Naive thymus-derived CD4-positive, alpha-beta T cell (primary cell): ENCODE results near the gene CARS2. TPM values are rescaled to one million over a fixed set of nuclear protein-coding genes. Genes with fewer than 3 reads are reported as not detected.
"Not testable (repeated sequence)": the region's sequence is repeated elsewhere in the genome, so short reads cannot be mapped to it uniquely, and the experiment has no call there.

Experiments
- ATAC-seq: fragments of 150-1000 bp; cut with Tn5 transposase; 2 replicates; pipeline ENCODE4 v1.10.0; 2021; ENCODE audit warnings: mild to moderate bottlenecking, moderate library complexity
- CTCF ChIA-PET: fragments of 350-600 bp; sonication (Branson Sonifier 250); formaldehyde crosslinking; loops from one replicate; lab custom pipeline; 2021; ENCODE audit warnings: antibody characterized with exemption; lab: Charles Lee
- POLR2A ChIA-PET: fragments of 350-600 bp; sonication (Branson Sonifier 250); formaldehyde crosslinking; loops from one replicate; lab custom pipeline; 2021; ENCODE audit warnings: antibody characterized with exemption, inconsistent platforms; lab: Charles Lee
- DNase-seq, 9 donors: peaks; one replicate each; pipeline versions ENCODE4 v3.0.0 to v3.0.0-alpha.2; 2020 to 2022; ENCODE audit warnings: mixed read lengths in 1 of 9
- H3K27ac ChIP-seq: one replicate; pipeline ENCODE4 v1.7.0; 2013; ENCODE audit warnings: mild to moderate bottlenecking, low read depth, low read length, moderate library complexity
- H3K27me3 ChIP-seq, 2 donors: one replicate each; pipeline ENCODE4 v1.7.0; 2013; ENCODE audit warnings: low read length in 2 of 2, mild to moderate bottlenecking in 2 of 2, moderate library complexity in 2 of 2; ENCODE audit not compliant: control insufficient read depth in 2 of 2, insufficient read depth in 2 of 2
- H3K36me3 ChIP-seq, 3 experiments: 1 replicate in 2 of 3; 2 replicates in 1 of 3; pipeline ENCODE4 v1.7.0; 2013; ENCODE audit warnings: low read length in 3 of 3, mild to moderate bottlenecking in 3 of 3, moderate library complexity in 1 of 3; ENCODE audit not compliant: insufficient read depth in 3 of 3, control insufficient read depth in 2 of 3
- H3K4me1 ChIP-seq, 2 donors: one replicate each; pipeline ENCODE4 v1.7.0; 2013; ENCODE audit warnings: low read length in 2 of 2, mild to moderate bottlenecking in 2 of 2, moderate library complexity in 1 of 2; ENCODE audit not compliant: control insufficient read depth in 2 of 2, insufficient read depth in 2 of 2
- H3K4me3 ChIP-seq: 2 replicates; pipeline ENCODE4 v1.7.0; 2013; ENCODE audit warnings: mild to moderate bottlenecking, low read length
- H3K9me3 ChIP-seq, 3 experiments: 1 replicate in 2 of 3; 2 replicates in 1 of 3; pipeline ENCODE4 v1.7.0; 2013; ENCODE audit warnings: low read length in 3 of 3; ENCODE audit not compliant: control insufficient read depth in 2 of 3
- H3K27ac Mint-ChIP-seq, 9 donors: one replicate each; pipeline ENCODE4 v1.8.0; 2020 to 2022; ENCODE audit warnings: mixed read lengths in 9 of 9, mild to moderate bottlenecking in 8 of 9, moderate library complexity in 5 of 9, inconsistent platforms in 2 of 9
- H3K27me3 Mint-ChIP-seq, 5 donors: one replicate each; pipeline ENCODE4 v1.8.0; 2021 to 2022; ENCODE audit warnings: mixed read lengths in 5 of 5, mild to moderate bottlenecking in 1 of 5
- H3K36me3 Mint-ChIP-seq, 5 donors: one replicate each; pipeline ENCODE4 v1.8.0; 2020 to 2022; ENCODE audit warnings: mixed read lengths in 5 of 5, mild to moderate bottlenecking in 3 of 5, inconsistent platforms in 1 of 5
- H3K4me1 Mint-ChIP-seq, 7 donors: one replicate each; pipeline ENCODE4 v1.8.0; 2020 to 2022; ENCODE audit warnings: mixed read lengths in 7 of 7, mild to moderate bottlenecking in 3 of 7, inconsistent platforms in 1 of 7
- H3K4me3 Mint-ChIP-seq, 10 donors: one replicate each; pipeline ENCODE4 v1.8.0; 2020 to 2022; ENCODE audit warnings: mild to moderate bottlenecking in 10 of 10, mixed read lengths in 10 of 10, moderate library complexity in 6 of 10, inconsistent platforms in 2 of 10
- H3K9me3 Mint-ChIP-seq, 11 donors: one replicate each; pipeline ENCODE4 v1.8.0; 2020 to 2022; ENCODE audit warnings: mixed read lengths in 11 of 11, mild to moderate bottlenecking in 4 of 11, inconsistent platforms in 1 of 11, moderate library complexity in 1 of 11
- intact Hi-C, 2 donors: fragments of 100-400 bp; cut with micrococcal nuclease; formaldehyde crosslinking; loops; one replicate each; pipeline ENCODE4 v1.15.1; 2023
- polyA plus RNA-seq, 2 donors: library from polyadenylated mRNA; unstranded; fragments of 300-500 nt; fragmentation: Illumina TruSeq; gene quantifications; one replicate each; pipeline ENCODE4 v1.2.3, GENCODE V29; 2021
- total RNA-seq, 6 experiments: library from RNA in 5 of 6; stranded (reverse) in 5 of 6; gene quantifications; 1 replicate in 5 of 6; 2 replicates in 1 of 6; pipeline ENCODE4 v1.2.3 and lab custom pipeline; 2021 to 2026

CARS2 gene
- total and polyA plus RNA-seq, 7 experiments from 2014 or later, result 28.6 to 106 (median 85.8) TPM

- H3K4me3 ChIP-seq, result no peak overlapping the region
- intact Hi-C loops, result no loop called here
- Mint-ChIP-seq H3K9me3 (peaks cover 0 to 5% (median 2%) of the 10 kb centered on the region in 11 donors), H3K4me1 (peaks cover 0 to 9% (median 0%) of the 10 kb centered on the region in 7 donors), H3K27me3 (peaks cover 0 to 15% (median 4%) of the 10 kb centered on the region in 5 donors), H3K36me3 (peaks cover 0 to 5% (median 0%) of the 10 kb centered on the region in 5 donors), H3K4me3 (no peak overlapping the region), H3K27ac (no peak overlapping the region)
- no peak for ATAC-seq
- ChIA-PET POLR2A (no interaction called here), CTCF (no interaction called here)
- H3K36me3 ChIP-seq, result no peaks in the 10 kb centered on the region
- no peaks in the 10 kb centered on the region for H3K9me3 ChIP-seq
- DNase-seq, result no peak
- H3K27me3 ChIP-seq, result no peaks in the 10 kb centered on the region
- no peak overlapping the region for H3K27ac ChIP-seq
- H3K4me1 ChIP-seq, result no peaks in the 10 kb centered on the region
Observed at GRCh38 chr13:110607675-110608224, 98.2 kb downstream of the CARS2 start.

GRCh38 chr13:110606281-110606680, 99.6 kb downstream of the CARS2 start:
- ATAC-seq, H3K36me3 ChIP-seq, H3K9me3 ChIP-seq, H3K4me1 ChIP-seq, H3K4me3 ChIP-seq, H3K4me1 Mint-ChIP-seq, DNase-seq, intact Hi-C loops, POLR2A ChIA-PET, H3K27ac ChIP-seq, H3K9me3 Mint-ChIP-seq, H3K36me3 Mint-ChIP-seq, H3K27me3 ChIP-seq, H3K4me3 Mint-ChIP-seq, H3K27ac Mint-ChIP-seq, CTCF ChIA-PET: not testable (repeated sequence)
- peaks cover 0 to 17% (median 4%) of the 10 kb centered on the region in 5 donors for H3K27me3 Mint-ChIP-seq

- H3K9me3 Mint-ChIP-seq, result peaks cover 0 to 5% (median 2%) of the 10 kb centered on the region in 11 donors
- H3K4me3 Mint-ChIP-seq, result no peak overlapping the region
- ChIA-PET POLR2A (interaction anchor here (0.6 kb wide), 1 partner anchor 37 kb away, joined by 4 read pairs; no protein-coding TSS in a partner anchor), CTCF (no interaction called here)
- intact Hi-C loops, result no loop called here
- ATAC-seq (no peak), DNase-seq (no peak)
- peaks cover 0 to 17% (median 4%) of the 10 kb centered on the region in 5 donors for H3K27me3 Mint-ChIP-seq
- Histone ChIP-seq H3K27me3 (no peaks in the 10 kb centered on the region), H3K36me3 (no peaks in the 10 kb centered on the region), H3K4me3 (no peak overlapping the region), H3K4me1 (no peaks in the 10 kb centered on the region), H3K27ac (no peak overlapping the region), H3K9me3 (no peaks in the 10 kb centered on the region)
- peaks cover 0 to 3% (median 0%) of the 10 kb centered on the region in 7 donors for H3K4me1 Mint-ChIP-seq
- peaks cover 0 to 5% (median 0%) of the 10 kb centered on the region in 5 donors for H3K36me3 Mint-ChIP-seq
- H3K27ac Mint-ChIP-seq, result no peak overlapping the region
Observed at GRCh38 chr13:110605132-110605531, 100.8 kb downstream of the CARS2 start.

- H3K27me3 ChIP-seq, result no peaks in the 10 kb centered on the region
- peaks cover 0 to 16% (median 4%) of the 10 kb centered on the region in 5 donors for H3K27me3 Mint-ChIP-seq
- POLR2A ChIA-PET, result no interaction called here
- H3K4me3 Mint-ChIP-seq, result no peak overlapping the region
- peaks cover 0 to 4% (median 0%) of the 10 kb centered on the region in 11 donors for H3K9me3 Mint-ChIP-seq
- CTCF ChIA-PET, result no interaction called here
- no peak for DNase-seq
- H3K36me3 ChIP-seq, result no peaks in the 10 kb centered on the region
- no peaks in the 10 kb centered on the region for H3K4me1 Mint-ChIP-seq
- no peak overlapping the region for H3K4me3 ChIP-seq
- no peaks in the 10 kb centered on the region for H3K4me1 ChIP-seq
- no peaks in the 10 kb centered on the region for H3K36me3 Mint-ChIP-seq
- H3K9me3 ChIP-seq, result no peaks in the 10 kb centered on the region
- no peak overlapping the region for H3K27ac Mint-ChIP-seq
- intact Hi-C loops, result no loop called here
- no peak for ATAC-seq
- H3K27ac ChIP-seq, result no peak overlapping the region
Observed at GRCh38 chr13:110600980-110601379, 104.9 kb downstream of the CARS2 start.

GRCh38 chr13:110600261-110600819, 105.6 kb downstream of the CARS2 start:
- Mint-ChIP-seq H3K27ac (peak overlapping the region in 1 of 9 donors; percentile 62), H3K9me3 (peaks cover 0 to 4% (median 0%) of the 10 kb centered on the region in 11 donors), H3K36me3 (no peaks in the 10 kb centered on the region), H3K4me3 (no peak overlapping the region), H3K4me1 (no peaks in the 10 kb centered on the region), H3K27me3 (peaks cover 0 to 16% (median 4%) of the 10 kb centered on the region in 5 donors)
- ChIA-PET POLR2A (no interaction called here), CTCF (no interaction called here)
- Histone ChIP-seq H3K4me3 (no peak overlapping the region), H3K27ac (no peak overlapping the region), H3K27me3 (no peaks in the 10 kb centered on the region), H3K4me1 (no peaks in the 10 kb centered on the region), H3K9me3 (no peaks in the 10 kb centered on the region), H3K36me3 (no peaks in the 10 kb centered on the region)
- DNase-seq (no peak), ATAC-seq (no peak)
- intact Hi-C loops, result no loop called here

GRCh38 chr13:110597041-110597689, 108.8 kb downstream of the CARS2 start:
- Mint-ChIP-seq H3K36me3 (no peaks in the 10 kb centered on the region), H3K9me3 (no peaks in the 10 kb centered on the region), H3K4me1 (peaks cover 0 to 4% (median 0%) of the 10 kb centered on the region in 7 donors), H3K27ac (no peak overlapping the region), H3K27me3 (peaks cover 0 to 16% (median 4%) of the 10 kb centered on the region in 5 donors), H3K4me3 (no peak overlapping the region)
- intact Hi-C loops, result loop anchor here in 1 of 2 donors (10.0 kb wide), 1 partner anchor 628 kb away; no protein-coding TSS in a partner anchor
- no peak for ATAC-seq
- Histone ChIP-seq H3K4me1 (no peaks in the 10 kb centered on the region), H3K27me3 (no peaks in the 10 kb centered on the region), H3K4me3 (no peak overlapping the region), H3K36me3 (no peaks in the 10 kb centered on the region), H3K9me3 (no peaks in the 10 kb centered on the region), H3K27ac (no peak overlapping the region)
- DNase-seq, result no peak
- ChIA-PET POLR2A (interaction anchor here (0.7 kb wide), 1 partner anchor 223 kb away, joined by 3 read pairs; no protein-coding TSS in a partner anchor), CTCF (interaction anchor here (0.7 to 1.5 kb wide), 4 partner anchors 50 to 467 kb away, joined by 3 to 6 read pairs (median 3); no protein-coding TSS in a partner anchor)
